Small intestine (tissue), 7 donors: ENCODE measurements around the gene MYO10. TPM values are rescaled to one million over a fixed set of nuclear protein-coding genes. Genes with fewer than 3 reads are reported as not detected.

Source experiments
- DNase-seq, 2 donors: peaks; one replicate each; pipeline versions ENCODE4 v3.0.0 to v3.0.0-alpha.2; 2013
- FAIRE-seq: peaks from 2 replicates; lab custom pipeline; 2012; peaks lifted over from hg19 to GRCh38; lab: Jason Lieb, UNC
- H3K27ac ChIP-seq, 3 donors: one replicate each; pipeline ENCODE4 v1.5.1; 2013; ENCODE audit warnings: low read length in 2 of 3, mild to moderate bottlenecking in 2 of 3, control low read depth in 1 of 3, inconsistent platforms in 1 of 3, low read depth in 1 of 3, moderate library complexity in 1 of 3
- H3K27me3 ChIP-seq, 3 donors: one replicate each; pipeline ENCODE4 v1.6.1; 2013; ENCODE audit warnings: low read length in 3 of 3, inconsistent platforms in 1 of 3; ENCODE audit not compliant: control insufficient read depth in 3 of 3, insufficient read depth in 3 of 3
- H3K36me3 ChIP-seq, 3 donors: one replicate each; pipeline ENCODE4 v1.6.1; 2013; ENCODE audit warnings: low read length in 3 of 3, inconsistent platforms in 1 of 3, low read depth in 1 of 3, mild to moderate bottlenecking in 1 of 3, moderate library complexity in 1 of 3; ENCODE audit not compliant: control insufficient read depth in 3 of 3, insufficient read depth in 2 of 3
- H3K4me1 ChIP-seq, 3 donors: one replicate each; pipeline ENCODE4 v1.6.1; 2013; ENCODE audit warnings: low read length in 2 of 3, inconsistent platforms in 1 of 3, low read depth in 1 of 3, mild to moderate bottlenecking in 1 of 3, moderate library complexity in 1 of 3; ENCODE audit not compliant: control insufficient read depth in 3 of 3, insufficient read depth in 2 of 3
- H3K4me3 ChIP-seq, 3 donors: one replicate each; pipeline ENCODE4 v1.5.1; 2013; ENCODE audit warnings: low read length in 3 of 3, control low read depth in 1 of 3, inconsistent platforms in 1 of 3, low read depth in 1 of 3, mild to moderate bottlenecking in 1 of 3, moderate library complexity in 1 of 3
- H3K9me3 ChIP-seq, 2 donors: one replicate each; pipeline ENCODE4 v1.6.1; 2013; ENCODE audit warnings: low read depth in 1 of 2, low read length in 1 of 2; ENCODE audit not compliant: control insufficient read depth in 2 of 2, insufficient read depth in 1 of 2
- WGBS, 3 donors: extraction: QIAGEN DNeasy Blood & Tissue Kit; methylation state at CpG; one replicate each; pipeline ENCODE4 v1.1.7; 2013; 5-methylcytosine and 5-hydroxymethylcytosine counted together
- polyA plus RNA-seq, 4 donors: library from polyadenylated mRNA; stranded (reverse) in 3 of 4; unstranded in 1 of 4; fragments of 200-250 nt in 3 of 4; fragments of 120-200 nt in 1 of 4; gene quantifications; one replicate each; pipeline versions ENCODE4 v1.2.1 to v1.2.3, GENCODE V29; 2013
- donor health status: healthy with polysubstance abuse.
- donor health status: control.
- donor health status: control.
- donor health status: Bipolar disorder and iron deficiency.
- donor health status: healthy.

MYO10 gene
- polyA plus RNA-seq, 4 donors, result 10.3 to 36.5 (median 18.7) TPM

DNA sequence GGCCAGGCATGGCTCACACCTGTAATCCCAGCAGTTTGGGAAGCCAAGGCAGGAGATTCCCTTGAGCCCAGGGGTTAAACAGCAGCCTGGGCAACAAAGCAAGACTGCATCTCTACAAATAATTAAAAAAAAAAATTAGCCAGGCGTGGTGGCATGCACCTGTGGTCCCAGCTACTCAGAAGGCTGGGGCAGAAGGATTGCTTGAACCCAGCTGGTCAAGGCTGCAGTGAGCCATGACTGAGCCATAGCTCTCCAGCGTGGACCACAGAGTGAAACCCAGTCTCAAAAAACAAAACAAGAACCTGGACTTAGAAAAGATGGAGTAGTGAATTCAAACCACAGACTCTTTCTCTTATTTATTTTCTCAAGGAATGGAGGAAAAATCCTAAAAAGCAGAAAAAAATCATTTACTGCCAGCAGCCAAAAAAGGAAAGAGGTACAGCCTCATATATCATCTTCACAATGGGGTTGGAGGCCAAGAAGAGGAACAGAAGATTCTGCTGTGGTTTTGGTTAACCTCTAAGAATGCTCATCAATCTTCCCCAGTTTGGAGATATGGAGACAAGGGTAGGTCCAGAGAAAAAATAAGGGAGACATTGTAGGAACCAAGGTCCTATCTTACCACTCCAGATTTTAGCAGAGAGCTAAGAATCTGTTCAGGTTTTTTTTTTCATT, 40.0 kb upstream of the MYO10 start:
- H3K9me3 ChIP-seq, result no peaks in the 10 kb centered on the region
- no peaks in the 10 kb centered on the region for H3K27me3 ChIP-seq
- H3K4me3 ChIP-seq, result no peak overlapping the region
- no peaks in the 10 kb centered on the region for H3K36me3 ChIP-seq
- H3K4me1 ChIP-seq, result no peaks in the 10 kb centered on the region
- DNase-seq (no peak), FAIRE-seq (no peak)
- H3K27ac ChIP-seq, result no peak overlapping the region
- WGBS, 3 donors, result 79 to 88% (median 82%) methylated on average over 2 of the region's 2 CpGs

DNA sequence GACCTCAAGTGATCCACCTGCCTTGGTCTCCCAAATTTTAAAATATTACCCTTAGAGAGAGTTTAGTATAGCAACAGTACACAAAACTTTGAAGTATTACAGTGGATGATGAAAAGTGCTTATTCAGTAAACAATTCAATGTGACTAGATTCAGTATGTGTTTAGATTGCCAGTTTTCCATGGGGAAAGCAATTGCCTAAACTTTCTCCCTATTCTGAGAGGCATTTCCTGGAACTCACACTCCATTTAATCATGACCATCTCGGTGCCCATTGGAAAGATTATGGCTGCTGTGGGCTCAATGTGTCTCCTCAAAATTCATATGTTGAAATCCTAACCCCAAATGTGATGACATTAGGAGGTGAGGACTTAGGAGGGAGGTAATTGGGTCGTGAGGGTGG, 38.9 kb upstream of the MYO10 start:
- Histone ChIP-seq H3K27ac (no peak overlapping the region), H3K36me3 (no peaks in the 10 kb centered on the region), H3K9me3 (no peaks in the 10 kb centered on the region), H3K4me3 (no peak overlapping the region), H3K27me3 (no peaks in the 10 kb centered on the region), H3K4me1 (no peaks in the 10 kb centered on the region)
- FAIRE-seq (no peak), DNase-seq (no peak)
- WGBS, 3 donors, result 57 to 68% (median 61%) methylated on average over 2 of the region's 2 CpGs

- 93% methylated on average over 3 of the region's 3 CpGs for WGBS, 3 donors
- Histone ChIP-seq H3K4me3 (no peak overlapping the region), H3K27me3 (no peaks in the 10 kb centered on the region), H3K27ac (no peak overlapping the region), H3K36me3 (no peaks in the 10 kb centered on the region), H3K9me3 (no peaks in the 10 kb centered on the region), H3K4me1 (no peaks in the 10 kb centered on the region)
- FAIRE-seq, result no peak
- no peak for DNase-seq
These were observed 34.7 kb upstream of the MYO10 start for GRCh38 chr5:16970826-16971225.

GRCh38 chr5:16970260-16970659, 34.2 kb upstream of the MYO10 start:
- DNase-seq (no peak), FAIRE-seq (no peak)
- no peaks in the 10 kb centered on the region for H3K4me1 ChIP-seq
- no peaks in the 10 kb centered on the region for H3K27me3 ChIP-seq
- H3K9me3 ChIP-seq, result no peaks in the 10 kb centered on the region
- H3K4me3 ChIP-seq, result no peak overlapping the region
- no peaks in the 10 kb centered on the region for H3K36me3 ChIP-seq
- 90 to 93% (median 91%) methylated on average over 5 of the region's 5 CpGs for WGBS, 3 donors
- H3K27ac ChIP-seq, result no peak overlapping the region

DNA sequence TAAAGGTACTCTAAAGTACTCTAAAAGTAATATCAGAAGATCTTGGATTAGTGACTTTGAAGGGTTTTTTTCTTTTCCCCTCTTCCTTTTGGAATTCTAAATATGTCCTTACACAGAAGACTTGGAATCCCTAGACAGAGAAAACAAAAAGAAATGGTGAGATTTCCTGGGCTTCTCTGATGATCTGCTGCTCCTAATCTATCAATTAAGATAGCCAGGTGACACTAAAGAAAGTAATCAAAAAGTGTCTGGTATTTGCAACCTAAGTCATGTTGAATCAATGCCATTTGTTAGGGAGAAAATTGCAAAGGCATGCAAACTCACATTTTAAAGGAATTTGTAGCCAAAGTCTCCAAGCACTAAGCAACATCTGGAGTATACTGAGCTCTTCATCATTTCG, 29.5 kb upstream of the MYO10 start:
- no peak for FAIRE-seq
- Histone ChIP-seq H3K36me3 (no peaks in the 10 kb centered on the region), H3K27me3 (no peaks in the 10 kb centered on the region), H3K4me3 (no peak overlapping the region), H3K27ac (no peak overlapping the region), H3K9me3 (no peaks in the 10 kb centered on the region), H3K4me1 (no peaks in the 10 kb centered on the region)
- 52 to 63% (median 55%) methylated on average over 1 of the region's 1 CpG for WGBS, 3 donors
- DNase-seq, result no peak

DNA sequence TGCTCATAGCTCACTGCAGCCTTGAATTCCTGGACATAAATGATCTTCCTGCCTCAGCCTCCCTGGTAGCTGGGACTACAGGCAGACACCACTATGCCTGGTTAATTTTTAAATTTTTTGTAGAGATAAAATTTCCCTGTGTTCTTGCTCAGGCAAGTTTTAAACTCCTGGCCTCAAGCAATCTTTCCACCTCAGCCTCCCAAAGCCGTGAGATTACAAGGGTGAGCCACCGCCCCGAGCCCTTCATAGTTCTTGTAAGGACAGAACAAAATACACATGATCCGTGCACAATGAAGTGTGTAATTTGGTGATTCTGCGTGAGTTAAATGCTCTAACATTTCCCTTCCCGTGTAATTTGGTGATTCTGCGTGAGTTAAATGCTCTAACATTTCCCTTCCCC, 27.7 kb upstream of the MYO10 start:
- Histone ChIP-seq H3K4me3 (no peak overlapping the region), H3K4me1 (no peaks in the 10 kb centered on the region), H3K36me3 (no peaks in the 10 kb centered on the region), H3K27me3 (no peaks in the 10 kb centered on the region), H3K9me3 (no peaks in the 10 kb centered on the region), H3K27ac (no peak overlapping the region)
- no peak for FAIRE-seq
- 76 to 89% (median 76%) methylated on average over 7 of the region's 7 CpGs for WGBS, 3 donors
- DNase-seq, result no peak

GRCh38 chr5:16961131-16961530, 25.0 kb upstream of the MYO10 start:
- Histone ChIP-seq H3K27me3 (no peaks in the 10 kb centered on the region), H3K27ac (no peak overlapping the region), H3K36me3 (no peaks in the 10 kb centered on the region), H3K4me1 (no peaks in the 10 kb centered on the region), H3K9me3 (peaks cover 0 to 7% of the 10 kb centered on the region in 2 donors), H3K4me3 (no peak overlapping the region)
- DNase-seq, result no peak
- WGBS, 3 donors, result 71 to 87% (median 82%) methylated on average over 7 of the region's 7 CpGs
- FAIRE-seq, result no peak

GRCh38 chr5:16957304-16958196, 21.5 kb upstream of the MYO10 start:
- WGBS, 3 donors, result 88 to 92% (median 92%) methylated on average over 13 of the region's 13 CpGs
- no peaks in the 10 kb centered on the region for H3K36me3 ChIP-seq
- H3K9me3 ChIP-seq, result peaks cover 0 to 7% of the 10 kb centered on the region in 2 donors
- H3K27ac ChIP-seq, result no peak overlapping the region
- peaks cover 0 to 6% (median 2%) of the 10 kb centered on the region in 3 donors for H3K4me1 ChIP-seq
- DNase-seq (no peak), FAIRE-seq (no peak)
- H3K27me3 ChIP-seq, result no peaks in the 10 kb centered on the region
- no peak overlapping the region for H3K4me3 ChIP-seq
